Amniotic epithelial cell (primary cell): ENCODE results near the gene CCL7.
"Not testable (repeated sequence)": the region's sequence is repeated elsewhere in the genome, so short reads cannot be mapped to it uniquely, and the experiment has no call there.

Experiments
- DNase-seq: peaks from one replicate; pipeline ENCODE4 v3.0.0-alpha.2; 2010; ENCODE audit warnings: low read depth

The CCL7 gene

DNA sequence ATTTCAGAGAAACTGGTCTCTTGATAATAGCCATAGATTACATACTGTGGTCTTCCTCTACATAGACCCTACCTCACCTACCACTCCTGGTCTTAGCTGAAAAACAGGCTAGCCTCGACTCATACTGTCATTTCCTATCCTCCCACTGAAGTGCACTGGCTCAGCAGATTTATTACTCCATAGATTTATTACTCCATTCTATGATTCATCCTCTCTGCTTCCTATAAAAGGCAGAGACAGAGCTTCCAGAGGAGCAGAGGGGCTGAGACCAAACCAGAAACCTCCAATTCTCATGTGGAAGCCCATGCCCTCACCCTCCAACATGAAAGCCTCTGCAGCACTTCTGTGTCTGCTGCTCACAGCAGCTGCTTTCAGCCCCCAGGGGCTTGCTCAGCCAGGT, at the start of gene CCL7:
Gene CCL7, plus strand, starts transcription at position 253 of the 400 bp plus-strand sequence. Its CDS starts 70 bp downstream, at position 323.
- no peak for DNase-seq

DNA sequence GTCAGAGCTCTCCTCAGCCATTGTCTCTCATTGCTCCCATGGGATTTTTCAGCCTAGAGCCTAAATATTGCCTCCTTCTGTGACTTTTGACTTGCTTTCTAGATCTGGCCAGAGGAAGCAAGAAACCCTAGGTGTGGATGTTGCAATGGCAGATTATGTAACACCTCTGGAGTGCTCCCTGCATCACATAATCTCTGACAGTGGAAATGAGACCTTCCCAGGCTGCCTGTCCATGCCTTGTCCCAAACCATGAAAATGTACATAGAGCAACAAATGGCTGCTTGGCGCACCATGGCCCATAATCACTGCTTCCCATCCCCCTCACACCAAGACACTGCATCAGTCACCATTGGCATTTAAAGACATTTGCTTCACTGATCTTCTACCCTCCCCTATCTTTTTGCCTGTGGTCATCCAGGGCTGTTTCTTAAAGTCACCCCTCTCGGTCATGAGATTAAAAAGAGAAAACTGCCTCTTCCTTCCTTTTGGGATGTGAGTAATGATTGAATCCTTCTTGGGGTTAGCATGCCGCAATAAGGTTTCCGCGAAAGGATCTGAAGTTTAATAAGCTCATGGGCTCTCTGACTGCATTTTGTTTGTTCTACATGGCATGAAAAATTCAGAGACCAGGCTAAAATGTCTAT, 49.1 kb upstream of the CCL7 start:
- no peak for DNase-seq

GRCh38 chr17:34221411-34221810, 48.6 kb upstream of the CCL7 start:
- DNase-seq = no peak

DNA sequence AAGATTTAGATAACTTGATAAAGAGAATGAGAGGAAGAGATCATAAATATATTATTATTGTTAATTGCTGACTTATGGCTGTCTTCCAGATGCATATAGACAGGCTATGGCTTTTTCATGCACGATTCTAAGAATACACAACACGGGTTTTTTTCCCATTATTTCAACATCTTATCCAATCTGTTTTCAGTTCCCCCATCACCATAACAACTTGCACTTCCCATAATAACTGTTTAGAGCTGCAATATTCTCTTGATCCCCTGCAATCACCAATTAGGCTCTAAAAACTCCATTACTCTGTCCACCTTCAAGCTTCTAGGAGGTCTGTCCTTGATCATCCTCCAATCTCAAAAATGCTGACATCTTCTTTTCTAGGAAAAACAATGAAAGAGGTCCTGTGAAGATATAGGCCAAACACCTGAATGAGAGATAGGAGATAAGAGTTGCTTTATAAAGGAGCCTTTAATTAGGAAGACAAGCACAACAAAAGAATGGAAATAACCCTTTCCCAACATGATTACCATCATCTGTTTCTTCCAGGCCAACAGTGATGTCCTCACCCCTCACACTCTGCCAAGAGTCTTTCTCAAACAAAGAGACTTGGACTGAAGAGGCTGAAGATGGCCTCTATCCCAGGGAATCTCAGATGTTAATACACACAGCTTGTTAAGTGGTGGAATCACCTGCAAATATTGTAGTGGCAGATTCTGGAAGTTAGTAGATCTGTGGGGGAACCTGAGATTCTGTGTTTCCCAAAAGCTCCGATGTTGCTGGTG, 47.1 kb upstream of the CCL7 start:
- DNase-seq = no peak

DNA sequence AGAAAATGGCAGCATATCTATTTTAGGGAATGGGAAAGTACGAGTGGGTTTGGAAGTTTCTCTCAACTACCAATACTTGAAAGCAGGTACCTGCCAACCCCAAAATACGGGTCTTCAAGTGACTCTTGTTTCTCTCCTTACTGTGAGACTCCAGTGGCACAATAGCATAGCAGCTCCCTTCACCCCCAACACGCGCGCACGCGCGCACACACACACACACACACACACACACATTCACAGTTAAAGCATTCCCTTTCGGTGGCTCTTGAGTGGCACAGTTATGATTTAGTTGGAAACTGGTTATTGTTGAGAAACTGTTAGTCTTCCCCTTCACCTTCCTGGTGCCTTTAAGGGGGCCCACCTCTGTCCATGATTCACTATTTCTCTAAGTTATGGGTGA, 45.0 kb upstream of the CCL7 start:
- no peak for DNase-seq

GRCh38 chr17:34226011-34226743, 43.8 kb upstream of the CCL7 start:
- no peak for DNase-seq

- no peak for DNase-seq
These were observed 43.3 kb upstream of the CCL7 start for GRCh38 chr17:34226744-34227034.

DNA sequence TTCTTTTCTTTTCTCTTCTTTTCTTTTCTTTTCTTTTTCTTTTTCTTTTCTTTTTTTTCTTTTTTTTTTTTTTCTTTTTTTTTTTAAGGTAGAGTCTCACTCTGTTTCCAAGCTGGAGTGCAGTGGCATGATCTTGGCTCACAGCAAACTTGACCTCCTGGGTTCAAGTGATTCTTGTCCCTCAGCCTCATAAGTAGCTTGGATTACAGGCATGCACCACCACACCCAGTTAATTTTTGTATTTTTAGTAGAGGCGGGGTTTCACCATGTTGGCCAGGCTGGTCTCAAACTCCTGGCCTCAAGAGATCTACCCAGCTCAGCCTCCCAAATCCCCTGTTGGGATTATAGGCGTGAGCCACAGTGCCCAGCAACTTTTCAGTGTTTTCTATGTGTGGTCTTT, 42.7 kb upstream of the CCL7 start:
- not testable (repeated sequence) for DNase-seq

DNA sequence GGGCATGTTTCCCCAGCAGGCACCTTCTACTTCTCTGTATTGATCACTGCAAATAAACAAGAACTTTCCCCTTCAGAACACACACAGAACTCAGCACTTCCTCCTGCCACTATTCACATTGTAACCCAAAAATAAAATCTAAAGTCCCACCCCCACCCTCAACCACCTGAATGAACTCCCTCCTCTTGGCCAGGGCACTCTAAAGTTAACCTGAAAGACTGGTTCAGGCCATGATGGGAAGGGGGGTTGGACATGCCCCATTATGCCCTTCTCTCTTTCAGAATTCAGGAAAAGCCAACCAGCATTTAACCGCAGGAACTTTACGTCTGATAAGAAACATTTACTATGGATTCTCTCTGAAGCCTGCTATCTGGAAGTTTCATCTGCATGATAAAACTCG, 42.3 kb upstream of the CCL7 start:
- DNase-seq = no peak

DNA sequence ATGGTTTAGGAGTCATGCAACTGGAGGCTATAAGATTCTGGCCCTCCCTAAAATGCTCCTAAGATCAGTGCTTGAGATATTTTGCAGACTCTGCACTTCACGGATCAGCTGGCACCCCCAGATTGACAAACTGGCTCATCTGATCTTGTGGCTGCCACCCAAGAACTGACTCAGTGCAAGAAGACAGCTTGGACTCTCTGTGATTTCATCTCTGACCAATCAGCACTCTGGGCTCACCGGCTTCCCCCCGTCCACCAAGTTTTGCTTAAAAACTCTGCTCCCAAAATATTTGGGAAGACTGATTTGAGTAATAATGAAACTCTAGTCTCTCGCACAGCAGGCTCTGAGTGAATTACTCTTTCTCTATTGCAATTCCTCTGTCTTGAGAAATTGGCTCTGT, 41.2 kb upstream of the CCL7 start:
- DNase-seq = no peak

- no peak for DNase-seq
These were observed 39.7 kb upstream of the CCL7 start for GRCh38 chr17:34230342-34230741.

DNA sequence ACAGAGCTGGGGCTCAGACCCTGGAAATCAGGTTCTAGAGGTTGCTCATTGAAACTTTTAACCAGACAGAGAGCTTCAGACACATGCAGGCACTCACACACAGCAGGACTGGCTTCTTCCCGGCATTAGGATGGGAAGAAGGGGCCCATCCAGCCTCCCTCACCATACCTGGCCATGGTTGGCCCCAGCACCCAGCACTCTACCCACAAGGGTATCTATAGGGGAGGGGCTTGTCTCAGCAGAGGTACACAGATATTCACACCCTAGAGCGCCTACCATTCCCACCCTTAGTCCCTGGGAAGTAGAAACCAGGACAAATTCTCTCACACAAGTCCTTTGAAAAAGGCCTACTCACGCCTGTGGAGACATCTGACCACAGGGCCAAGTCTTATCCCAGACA, 35.4 kb upstream of the CCL7 start:
- DNase-seq = no peak

DNA sequence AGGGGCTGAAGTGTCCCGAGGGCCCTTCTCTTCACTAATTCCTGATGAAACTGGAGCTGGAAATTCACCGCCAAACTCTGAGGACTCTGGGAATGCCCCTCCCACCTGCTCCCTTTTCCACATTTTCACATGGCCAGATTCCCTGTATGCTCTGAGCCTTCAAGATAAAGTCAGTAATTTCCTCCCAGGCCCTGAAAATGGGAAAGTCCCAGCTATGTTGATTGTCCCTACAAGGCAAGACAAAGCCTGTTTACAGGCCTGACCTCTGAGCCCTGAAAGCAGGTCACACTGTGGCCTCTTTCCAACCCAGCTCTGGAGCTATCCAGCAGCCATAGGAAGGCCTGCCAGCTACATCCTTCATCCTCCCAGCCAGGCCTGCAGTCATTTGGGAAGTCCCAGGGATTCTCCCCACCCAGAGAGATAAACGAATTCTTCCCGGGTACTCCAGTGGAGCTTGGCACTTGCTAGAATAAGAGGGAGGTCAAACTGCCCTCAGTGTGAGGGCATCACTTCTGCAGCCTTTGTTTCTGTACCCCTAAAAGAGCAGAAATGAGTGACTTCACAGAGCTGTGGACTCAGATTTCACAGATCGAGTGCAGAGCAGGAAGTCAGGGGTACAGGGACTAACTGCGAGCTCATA, 34.5 kb upstream of the CCL7 start:
- DNase-seq = no peak

DNA sequence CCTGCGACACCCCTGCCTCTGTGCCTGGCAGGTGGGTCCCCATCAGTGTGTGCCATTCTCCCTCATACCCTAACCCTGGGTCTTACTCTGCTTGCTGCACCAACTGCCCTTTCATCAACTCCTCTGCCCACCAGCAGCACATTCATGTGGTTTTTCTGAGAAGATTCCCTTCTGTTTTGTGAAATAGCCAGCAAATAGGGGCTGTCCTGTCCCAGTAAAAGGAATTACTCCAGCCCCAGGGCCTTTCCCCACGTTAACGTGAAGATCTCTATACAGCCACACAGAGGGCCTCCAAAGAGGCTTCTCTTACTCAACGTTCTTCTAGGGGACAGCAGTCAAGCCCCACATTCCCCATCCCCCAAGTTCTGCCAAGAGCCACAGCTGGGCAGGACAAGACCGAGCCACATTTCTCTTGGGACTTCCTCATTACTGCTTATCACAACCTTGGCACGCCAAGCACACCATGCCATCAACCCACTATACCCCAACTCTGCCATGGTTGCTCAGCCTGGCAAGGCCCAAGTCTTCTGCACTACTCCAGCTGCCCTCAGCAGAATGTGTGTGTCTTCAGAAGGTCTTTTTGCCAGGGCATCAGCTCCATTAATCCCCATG, 33.6 kb upstream of the CCL7 start:
- DNase-seq = no peak

- DNase-seq = no peak
These were observed 32.6 kb upstream of the CCL7 start for GRCh38 chr17:34237458-34237857.

DNA sequence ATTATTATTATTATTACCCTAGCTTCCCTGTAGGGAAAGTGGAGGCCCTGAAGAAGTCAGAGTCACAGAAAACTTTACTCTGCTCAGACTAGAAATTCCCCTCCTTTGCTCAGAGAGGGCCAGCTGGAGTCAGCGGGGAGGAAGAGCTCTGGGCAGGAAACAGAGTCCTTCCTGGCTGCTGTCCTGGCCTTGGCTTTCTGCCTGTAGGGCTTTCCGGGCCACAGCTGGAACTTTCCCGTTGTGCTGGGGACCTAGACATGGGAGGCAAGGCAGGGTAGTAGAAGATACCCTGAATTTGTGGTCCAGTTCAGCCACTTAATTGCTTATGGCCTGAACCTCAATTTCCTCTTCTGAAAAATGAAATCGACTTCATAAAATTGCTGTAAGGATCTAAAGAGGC, 29.0 kb upstream of the CCL7 start:
- no peak for DNase-seq

DNA sequence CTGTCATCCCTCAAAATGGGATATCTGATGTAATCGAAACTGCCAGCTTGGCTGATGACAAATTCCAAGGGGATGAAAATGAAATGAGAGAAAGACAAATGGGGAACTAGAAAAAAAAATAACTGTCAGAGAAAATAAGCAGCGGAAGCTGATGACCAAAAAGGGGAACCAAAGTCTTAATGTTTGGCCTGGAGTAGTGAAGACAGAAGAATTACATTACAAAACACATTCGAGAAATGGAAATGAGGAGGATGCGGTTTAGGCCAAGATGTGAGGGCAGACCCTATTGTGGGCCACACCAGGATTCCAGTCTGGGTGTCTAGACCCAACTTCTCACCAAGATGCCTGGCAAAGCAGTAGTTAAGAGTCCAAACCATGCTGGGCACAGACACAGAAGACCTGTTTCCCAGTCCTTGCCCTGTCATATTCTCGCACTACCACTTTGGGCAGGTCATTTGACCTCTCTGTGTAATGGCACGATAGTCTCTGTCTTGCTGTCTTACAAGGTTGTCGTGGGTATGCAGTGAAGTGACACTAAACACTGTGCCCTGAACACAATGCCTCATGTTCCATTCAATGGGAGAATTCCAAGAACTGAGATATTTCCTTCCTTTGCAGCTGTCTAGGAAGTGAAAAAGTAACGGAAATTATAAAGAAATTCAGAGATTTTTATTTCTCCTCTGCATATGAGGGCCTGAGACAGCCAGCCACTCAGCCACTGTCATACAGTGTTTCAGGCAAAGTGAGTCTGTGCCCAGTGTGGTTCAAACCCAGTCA, 27.2 kb upstream of the CCL7 start:
- no peak for DNase-seq

- no peak for DNase-seq
These were observed 26.4 kb upstream of the CCL7 start for GRCh38 chr17:34243364-34244320.

GRCh38 chr17:34245351-34245905, 24.6 kb upstream of the CCL7 start:
- DNase-seq = no peak

- DNase-seq = no peak
These were observed 23.6 kb upstream of the CCL7 start for GRCh38 chr17:34246446-34246845.
